Ishikawa (cell line): ENCODE measurements around the gene ZCCHC2.

ENCODE experiments used
- CEBPB ChIP-seq: IDR thresholded peaks from 2 replicates; pipeline ENCODE4 v1.6.1; 2012
- CREB1 ChIP-seq: IDR thresholded peaks from 2 replicates; pipeline ENCODE4 v1.6.1; 2012; ENCODE audit warnings: low read depth
- EGR1 ChIP-seq: IDR thresholded peaks from 2 replicates; pipeline ENCODE4 v1.6.1; 2012
- EP300 ChIP-seq: IDR thresholded peaks from 2 replicates; pipeline ENCODE4 v1.6.1; 2012; ENCODE audit warnings: borderline replicate concordance
- FOXM1 ChIP-seq: IDR thresholded peaks from 2 replicates; pipeline ENCODE4 v1.6.1; 2012; ENCODE audit warnings: low read depth, borderline replicate concordance
- NFIC ChIP-seq: IDR thresholded peaks from 2 replicates; pipeline ENCODE4 v1.6.1; 2012
- RAD21 ChIP-seq: IDR thresholded peaks from 2 replicates; pipeline ENCODE4 v1.6.1; 2012; ENCODE audit warnings: low read depth
- TAF1 ChIP-seq: IDR thresholded peaks from 2 replicates; pipeline ENCODE4 v1.6.1; 2012; ENCODE audit warnings: low read depth, mild to moderate bottlenecking
- TCF12 ChIP-seq: IDR thresholded peaks from 2 replicates; pipeline ENCODE4 v1.6.1; 2012; ENCODE audit warnings: low read depth
- TEAD4 ChIP-seq: IDR thresholded peaks from 2 replicates; pipeline ENCODE4 v1.6.1; 2012
- YY1 ChIP-seq: IDR thresholded peaks from 2 replicates; pipeline ENCODE4 v1.6.1; 2012; ENCODE audit warnings: low read depth
- ZBTB7A ChIP-seq: IDR thresholded peaks from 2 replicates; pipeline ENCODE4 v1.6.1; 2012; ENCODE audit warnings: low read depth
- TF ChIP-seq, protein P1 (sequence below): IDR thresholded peaks from 2 replicates; pipeline ENCODE4 v1.6.1; 2012
- TF ChIP-seq, protein P2 (sequence below): IDR thresholded peaks from 2 replicates; pipeline ENCODE4 v1.6.1; 2012; ENCODE audit warnings: low read depth, mild to moderate bottlenecking
- TF ChIP-seq, protein P3 (sequence below): IDR thresholded peaks from 2 replicates; pipeline ENCODE4 v1.6.1; 2012

The ZCCHC2 gene

DNA sequence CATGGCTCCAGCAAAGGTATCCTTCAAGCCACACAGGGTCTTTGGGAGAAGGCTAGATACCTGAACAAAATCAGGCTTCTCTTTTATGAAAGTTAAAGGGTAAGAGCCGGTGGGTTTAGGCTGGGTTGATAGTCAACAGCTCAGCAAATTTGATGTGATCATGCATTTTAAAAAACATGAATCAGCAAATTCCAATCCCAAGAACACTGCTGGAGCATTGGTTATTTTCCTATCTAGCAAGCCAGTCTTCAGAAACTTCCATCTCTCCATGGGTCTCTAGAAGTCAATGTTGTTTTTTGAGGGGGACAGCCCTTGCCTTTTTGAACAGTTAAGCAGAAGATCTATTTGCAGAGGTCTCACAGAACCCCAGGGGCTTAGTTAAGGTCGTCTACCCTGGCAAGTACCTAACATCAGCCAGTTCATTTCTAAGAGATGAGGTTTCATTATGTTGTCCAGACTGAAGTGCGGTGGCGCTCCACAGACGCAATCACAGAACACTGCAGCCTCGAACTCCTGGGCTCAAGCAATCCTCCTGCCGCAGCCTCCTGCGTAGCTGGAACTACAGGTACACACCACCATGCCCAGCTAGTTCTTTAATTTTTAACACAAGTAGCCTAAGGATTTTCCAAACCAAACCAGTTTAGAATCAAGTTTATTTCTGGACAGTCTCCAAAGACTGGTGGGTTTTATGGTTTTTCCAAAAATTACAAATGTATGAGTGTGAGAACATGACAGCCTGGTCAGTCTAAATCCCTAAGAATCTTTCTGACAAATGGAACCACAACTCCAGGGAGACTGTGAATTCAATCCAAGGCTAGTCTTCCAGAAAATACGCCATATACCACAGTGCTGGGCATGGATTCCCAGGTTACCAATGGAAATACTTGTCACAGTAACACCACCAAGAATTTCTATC is 4.1 kb upstream of the ZCCHC2 start:
- TF ChIP-seq FOXM1: no peak

DNA sequence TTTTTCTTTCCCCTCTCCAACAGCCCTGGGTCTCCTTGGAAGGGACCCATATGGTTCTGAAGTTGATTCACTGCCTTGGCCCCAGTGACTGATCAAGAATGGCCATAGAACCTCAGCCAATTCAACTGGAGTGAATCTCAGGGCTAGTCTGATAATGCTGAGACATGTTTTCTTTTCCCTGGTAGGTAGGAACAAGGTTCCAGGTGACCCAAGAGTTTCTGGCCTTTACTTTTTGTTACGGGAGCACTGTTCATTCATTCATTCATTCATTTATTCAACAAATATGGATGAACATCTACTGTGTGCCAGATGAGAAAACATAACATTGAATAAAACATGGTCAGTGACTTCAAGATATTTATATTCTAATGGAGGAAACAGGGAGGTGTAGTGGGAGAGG is 3.1 kb upstream of the ZCCHC2 start:
- TF ChIP-seq EGR1 (no peak), CEBPB (no peak), TEAD4 (no peak), NFIC (no peak), CREB1 (no peak), EP300 (no peak), TAF1 (no peak), ZBTB7A (no peak), RAD21 (no peak), TCF12 (no peak)
- TF ChIP-seq, protein P1, sequence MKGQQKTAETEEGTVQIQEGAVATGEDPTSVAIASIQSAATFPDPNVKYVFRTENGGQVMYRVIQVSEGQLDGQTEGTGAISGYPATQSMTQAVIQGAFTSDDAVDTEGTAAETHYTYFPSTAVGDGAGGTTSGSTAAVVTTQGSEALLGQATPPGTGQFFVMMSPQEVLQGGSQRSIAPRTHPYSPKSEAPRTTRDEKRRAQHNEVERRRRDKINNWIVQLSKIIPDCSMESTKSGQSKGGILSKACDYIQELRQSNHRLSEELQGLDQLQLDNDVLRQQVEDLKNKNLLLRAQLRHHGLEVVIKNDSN: no peak
- TF ChIP-seq, protein P2, sequence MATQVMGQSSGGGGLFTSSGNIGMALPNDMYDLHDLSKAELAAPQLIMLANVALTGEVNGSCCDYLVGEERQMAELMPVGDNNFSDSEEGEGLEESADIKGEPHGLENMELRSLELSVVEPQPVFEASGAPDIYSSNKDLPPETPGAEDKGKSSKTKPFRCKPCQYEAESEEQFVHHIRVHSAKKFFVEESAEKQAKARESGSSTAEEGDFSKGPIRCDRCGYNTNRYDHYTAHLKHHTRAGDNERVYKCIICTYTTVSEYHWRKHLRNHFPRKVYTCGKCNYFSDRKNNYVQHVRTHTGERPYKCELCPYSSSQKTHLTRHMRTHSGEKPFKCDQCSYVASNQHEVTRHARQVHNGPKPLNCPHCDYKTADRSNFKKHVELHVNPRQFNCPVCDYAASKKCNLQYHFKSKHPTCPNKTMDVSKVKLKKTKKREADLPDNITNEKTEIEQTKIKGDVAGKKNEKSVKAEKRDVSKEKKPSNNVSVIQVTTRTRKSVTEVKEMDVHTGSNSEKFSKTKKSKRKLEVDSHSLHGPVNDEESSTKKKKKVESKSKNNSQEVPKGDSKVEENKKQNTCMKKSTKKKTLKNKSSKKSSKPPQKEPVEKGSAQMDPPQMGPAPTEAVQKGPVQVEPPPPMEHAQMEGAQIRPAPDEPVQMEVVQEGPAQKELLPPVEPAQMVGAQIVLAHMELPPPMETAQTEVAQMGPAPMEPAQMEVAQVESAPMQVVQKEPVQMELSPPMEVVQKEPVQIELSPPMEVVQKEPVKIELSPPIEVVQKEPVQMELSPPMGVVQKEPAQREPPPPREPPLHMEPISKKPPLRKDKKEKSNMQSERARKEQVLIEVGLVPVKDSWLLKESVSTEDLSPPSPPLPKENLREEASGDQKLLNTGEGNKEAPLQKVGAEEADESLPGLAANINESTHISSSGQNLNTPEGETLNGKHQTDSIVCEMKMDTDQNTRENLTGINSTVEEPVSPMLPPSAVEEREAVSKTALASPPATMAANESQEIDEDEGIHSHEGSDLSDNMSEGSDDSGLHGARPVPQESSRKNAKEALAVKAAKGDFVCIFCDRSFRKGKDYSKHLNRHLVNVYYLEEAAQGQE: no peak
- TF ChIP-seq, protein P3, sequence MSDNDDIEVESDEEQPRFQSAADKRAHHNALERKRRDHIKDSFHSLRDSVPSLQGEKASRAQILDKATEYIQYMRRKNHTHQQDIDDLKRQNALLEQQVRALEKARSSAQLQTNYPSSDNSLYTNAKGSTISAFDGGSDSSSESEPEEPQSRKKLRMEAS: no peak

DNA sequence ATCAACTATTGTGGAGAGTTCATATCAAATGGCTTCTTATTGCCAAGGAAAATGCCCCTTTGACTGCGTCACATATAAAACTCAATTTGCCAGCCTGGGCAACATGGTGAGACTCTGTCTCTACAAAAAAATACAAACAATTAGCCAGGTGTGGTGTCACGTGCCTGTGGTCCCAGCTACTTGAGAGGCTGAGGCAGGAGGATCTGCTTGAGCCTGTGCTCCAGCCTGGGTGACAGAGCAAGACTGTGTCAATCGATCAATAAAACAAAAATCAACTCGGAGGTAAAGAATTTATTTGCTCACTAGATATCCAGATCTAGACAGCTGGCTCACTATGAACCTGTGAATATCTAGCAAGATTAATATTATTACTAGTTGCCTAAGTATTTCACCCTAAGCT is 1.7 kb upstream of the ZCCHC2 start:
- TF ChIP-seq TEAD4: no peak
- TF ChIP-seq, protein P3: no peak
- TF ChIP-seq, protein P1: no peak
- TF ChIP-seq YY1: no peak
- no peak for TF ChIP-seq CEBPB
- no peak for TF ChIP-seq EGR1

DNA sequence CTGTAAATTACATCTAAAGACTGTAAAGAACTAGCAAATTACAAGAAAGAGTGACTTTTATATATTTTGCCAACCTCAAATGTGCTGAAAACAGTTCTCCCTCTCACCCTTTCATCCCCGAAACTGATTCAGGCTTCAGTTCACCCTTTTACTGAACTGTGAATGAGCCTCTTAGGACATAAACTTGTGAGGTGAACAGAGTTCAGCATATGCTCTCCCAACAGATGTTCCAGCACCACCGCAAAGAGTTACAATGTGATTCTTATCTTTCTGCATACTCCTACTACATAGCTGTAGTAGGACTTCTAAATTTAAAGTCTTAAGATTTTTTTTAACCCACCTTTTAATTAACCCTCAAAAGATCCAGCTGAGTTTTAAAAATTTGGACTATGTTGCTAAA is 1.2 kb upstream of the ZCCHC2 start:
- no peak for TF ChIP-seq TCF12
- no peak for TF ChIP-seq TEAD4
- no peak for TF ChIP-seq YY1
- TF ChIP-seq, protein P1: no peak
- no peak for TF ChIP-seq NFIC
- TF ChIP-seq, protein P2: no peak
- no peak for TF ChIP-seq TAF1
- no peak for TF ChIP-seq EP300
- TF ChIP-seq, protein P3: no peak
- TF ChIP-seq ZBTB7A: no peak
- TF ChIP-seq CEBPB: no peak
- no peak for TF ChIP-seq CREB1
- no peak for TF ChIP-seq EGR1
- TF ChIP-seq FOXM1: no peak
- no peak for TF ChIP-seq RAD21

DNA sequence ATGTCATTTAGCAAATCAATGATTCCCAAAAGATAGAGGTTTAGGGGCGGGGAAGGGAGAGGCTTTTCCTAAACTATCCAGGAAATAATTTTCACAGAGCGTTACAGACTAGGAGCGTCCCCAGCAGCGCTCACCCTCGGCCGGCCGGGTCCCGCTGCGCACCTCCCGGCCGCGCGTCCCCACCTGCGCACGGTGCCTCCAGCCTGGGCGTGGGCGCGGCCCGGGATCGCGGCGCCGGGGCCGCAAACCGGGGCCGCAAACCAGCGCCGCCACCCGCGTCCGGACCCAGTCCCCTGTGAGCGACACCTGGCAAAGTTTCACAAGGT is 684 bp upstream of the ZCCHC2 start:
- TF ChIP-seq ZBTB7A (no peak), TAF1 (no peak), YY1 (no peak), EGR1 (no peak; the same call in 1 of the 2 replicates), CEBPB (no peak), TEAD4 (no peak), TCF12 (no peak), CREB1 (no peak)
- TF ChIP-seq, protein P3: no peak
- TF ChIP-seq, protein P1: no peak
